IPS DF 19.7 (cell line): ENCODE measurements around the gene GPBAR1.
"Not testable (repeated sequence)": the region's sequence is repeated elsewhere in the genome, so short reads cannot be mapped to it uniquely, and the experiment has no call there.

Experiments used
- DNase-seq: peaks from one replicate; pipeline ENCODE4 v3.0.0-alpha.2; 2013; ENCODE audit warnings: low read depth, low spot score

GPBAR1 gene

GRCh38 chr2:218267259-218267658 lies 6.4 kb downstream of the GPBAR1 start:
- no peak for DNase-seq

- peak; percentile 94 for DNase-seq
Observed at GRCh38 chr2:218269900-218270720, 9.3 kb downstream of the GPBAR1 start, which contains the start of the genes AAMP and PNKD. TSS of gene AAMP (minus strand) at chr2:218270137. CDS start at chr2:218270086, 51 bp downstream. TSS of gene PNKD (plus strand) at chr2:218270519. CDS start at chr2:218270536, 17 bp downstream.

GRCh38 chr2:218270721-218271486 lies 10.1 kb downstream of the GPBAR1 start:
- no peak for DNase-seq

GRCh38 chr2:218271487-218271797 lies 10.6 kb downstream of the GPBAR1 start:
- no peak for DNase-seq

GRCh38 chr2:218271865-218272530 lies 11.2 kb downstream of the GPBAR1 start:
- no peak for DNase-seq

GRCh38 chr2:218272531-218273212 lies 11.9 kb downstream of the GPBAR1 start:
- DNase-seq, result no peak

- not testable (repeated sequence) for DNase-seq
Observed at GRCh38 chr2:218273214-218273907, 12.5 kb downstream of the GPBAR1 start.

- no peak for DNase-seq
Observed at GRCh38 chr2:218273908-218274249, 13.1 kb downstream of the GPBAR1 start.

- no peak for DNase-seq
Observed at GRCh38 chr2:218274586-218274985, 13.8 kb downstream of the GPBAR1 start.

- no peak for DNase-seq
Observed at GRCh38 chr2:218275371-218276072, 14.7 kb downstream of the GPBAR1 start.

- no peak for DNase-seq
Observed at GRCh38 chr2:218276986-218277755, 16.4 kb downstream of the GPBAR1 start.

- DNase-seq, result no peak
Observed at GRCh38 chr2:218277921-218278320, 17.1 kb downstream of the GPBAR1 start.

GRCh38 chr2:218278531-218279360 lies 17.9 kb downstream of the GPBAR1 start:
- DNase-seq, result no peak

GRCh38 chr2:218280260-218280870 lies 19.6 kb downstream of the GPBAR1 start:
- no peak for DNase-seq

GRCh38 chr2:218281449-218281848 lies 20.6 kb downstream of the GPBAR1 start:
- no peak for DNase-seq

GRCh38 chr2:218282173-218282991 lies 21.6 kb downstream of the GPBAR1 start:
- DNase-seq, result no peak

GRCh38 chr2:218284106-218284811 lies 23.4 kb downstream of the GPBAR1 start:
- DNase-seq, result no peak
